ENCODE data around the gene CACNG6. TPM values are rescaled to one million over a fixed set of nuclear protein-coding genes. Genes with fewer than 3 reads are reported as not detected.

Gene CACNG6
- total RNA-seq, 1 donor from 2014 or later: not detected

GRCh38 chr19:53957448-53958167, 33.8 kb upstream of the CACNG6 start:
- Mint-ChIP-seq H3K4me1 (ENCODE audit: unreplicated experiment) (no peaks in the 10 kb centered on the region), H3K9me3 (ENCODE audit: unreplicated experiment) (peaks cover 6% of the 10 kb centered on the region), H3K36me3 (ENCODE audit: unreplicated experiment) (no peaks in the 10 kb centered on the region), H3K27me3 (ENCODE audit: unreplicated experiment) (peaks cover 39% of the 10 kb centered on the region), H3K27ac (ENCODE audit: unreplicated experiment) (no peak overlapping the region), H3K4me3 (ENCODE audit: unreplicated experiment) (no peak overlapping the region)
- no peak for DNase-seq (ENCODE audit: extremely low spot score, unreplicated experiment)
- no peak for TF ChIP-seq CTCF (IDR thresholded peaks at IDR 0.05)

- Mint-ChIP-seq H3K4me3 (ENCODE audit: unreplicated experiment) (no peak overlapping the region), H3K36me3 (ENCODE audit: unreplicated experiment) (no peaks in the 10 kb centered on the region), H3K27ac (ENCODE audit: unreplicated experiment) (no peak overlapping the region), H3K9me3 (ENCODE audit: unreplicated experiment) (peaks cover 6% of the 10 kb centered on the region), H3K4me1 (ENCODE audit: unreplicated experiment) (no peaks in the 10 kb centered on the region), H3K27me3 (ENCODE audit: unreplicated experiment) (peaks cover 39% of the 10 kb centered on the region)
- DNase-seq (ENCODE audit: extremely low spot score, unreplicated experiment): no peak
- TF ChIP-seq CTCF (IDR thresholded peaks at IDR 0.05): no peak
Observed at GRCh38 chr19:53958168-53958571, 33.3 kb upstream of the CACNG6 start.

GRCh38 chr19:53958823-53959757, 32.3 kb upstream of the CACNG6 start:
- no peak for DNase-seq (ENCODE audit: extremely low spot score, unreplicated experiment)

GRCh38 chr19:53960187-53960586, 31.2 kb upstream of the CACNG6 start:
- H3K4me3 Mint-ChIP-seq (ENCODE audit: unreplicated experiment): no peak overlapping the region
- peaks cover 2% of the 10 kb centered on the region for H3K9me3 Mint-ChIP-seq (ENCODE audit: unreplicated experiment)
- TF ChIP-seq CTCF (IDR thresholded peaks at IDR 0.05): no peak
- no peaks in the 10 kb centered on the region for H3K4me1 Mint-ChIP-seq (ENCODE audit: unreplicated experiment)
- DNase-seq (ENCODE audit: extremely low spot score, unreplicated experiment): no peak
- H3K27ac Mint-ChIP-seq (ENCODE audit: unreplicated experiment): no peak overlapping the region
- no peaks in the 10 kb centered on the region for H3K36me3 Mint-ChIP-seq (ENCODE audit: unreplicated experiment)
- H3K27me3 Mint-ChIP-seq (ENCODE audit: unreplicated experiment): peaks cover 57% of the 10 kb centered on the region

More at GRCh38 chr19:53958823-53959757, 32.3 kb upstream of the CACNG6 start:
- Mint-ChIP-seq H3K4me1 (ENCODE audit: unreplicated experiment) (no peaks in the 10 kb centered on the region), H3K36me3 (ENCODE audit: unreplicated experiment) (no peaks in the 10 kb centered on the region), H3K9me3 (ENCODE audit: unreplicated experiment) (peaks cover 6% of the 10 kb centered on the region), H3K4me3 (ENCODE audit: unreplicated experiment) (no peak overlapping the region), H3K27ac (ENCODE audit: unreplicated experiment) (no peak overlapping the region), H3K27me3 (ENCODE audit: unreplicated experiment) (peaks cover 46% of the 10 kb centered on the region)
- no peak for TF ChIP-seq CTCF (IDR thresholded peaks at IDR 0.05)

- Mint-ChIP-seq H3K36me3 (ENCODE audit: unreplicated experiment) (no peaks in the 10 kb centered on the region), H3K4me1 (ENCODE audit: unreplicated experiment) (no peaks in the 10 kb centered on the region), H3K9me3 (ENCODE audit: unreplicated experiment) (no peaks in the 10 kb centered on the region), H3K27ac (ENCODE audit: unreplicated experiment) (no peak overlapping the region), H3K4me3 (ENCODE audit: unreplicated experiment) (no peak overlapping the region), H3K27me3 (ENCODE audit: unreplicated experiment) (peaks cover 61% of the 10 kb centered on the region)
- no peak for TF ChIP-seq CTCF (IDR thresholded peaks at IDR 0.05)
- DNase-seq (ENCODE audit: extremely low spot score, unreplicated experiment): no peak
Observed at GRCh38 chr19:53960886-53961285, 30.6 kb upstream of the CACNG6 start.

Measured in osteocyte (in vitro differentiated cells).